ENCODE measurements around the gene TNFRSF1B.

- TF ChIP-seq POLR2A (IDR thresholded peaks at IDR 0.05; ENCODE audit: low read length) (no peak), GATA1 (IDR thresholded peaks at IDR 0.05; ENCODE audit: low read depth, low read length) (no peak)
These were observed 14.1 kb downstream of the TNFRSF1B start for GRCh38 chr1:12180903-12181302.

All from erythroblast (primary cell).